Stimulated activated CD4-positive, alpha-beta T cell treated with anti-CD3 and anti-CD28 coated beads, Interleukin-2, amount 100 ng/mL, for 4 hours (primary cell): Measurements from ENCODE around the gene CCDC92.
A peak's percentile ranks its signal among the peaks of the same experiment; 100 is the strongest.
"Not testable (repeated sequence)": the region's sequence is repeated elsewhere in the genome, so short reads cannot be mapped to it uniquely, and the experiment has no call there.

Experiments used
- DNase-seq: peaks from one replicate; pipeline ENCODE4 v3.0.0-alpha.2; 2020; ENCODE audit warnings: low read depth

CCDC92 gene

GRCh38 chr12:123948796-123949769 is 23.5 kb downstream of the CCDC92 start:
- DNase-seq: no peak

GRCh38 chr12:123948401-123948795 is 24.2 kb downstream of the CCDC92 start:
- DNase-seq: no peak

DNA sequence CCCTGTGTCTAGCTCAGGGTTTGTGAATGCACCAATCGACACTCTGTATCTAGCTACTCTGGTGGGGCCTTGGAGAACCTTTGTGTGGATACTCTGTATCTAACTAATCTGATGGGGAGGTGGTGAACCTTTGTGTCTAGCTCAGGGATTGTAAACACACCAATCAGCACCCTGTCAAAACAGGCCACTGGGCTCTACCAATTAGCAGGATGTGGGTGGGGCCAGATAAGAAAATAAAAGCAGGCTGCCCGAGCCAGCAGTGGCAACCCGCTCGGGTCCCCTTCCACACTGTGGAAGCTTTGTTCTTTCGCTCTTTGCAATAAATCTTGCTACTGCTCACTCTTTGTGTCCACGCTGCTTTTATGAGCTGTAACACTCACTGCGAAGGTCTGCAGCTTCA is 25.1 kb downstream of the CCDC92 start:
- DNase-seq: not testable (repeated sequence)

GRCh38 chr12:123946516-123947505 is 25.8 kb downstream of the CCDC92 start:
- not testable (repeated sequence) for DNase-seq

- DNase-seq: no peak
Measured at GRCh38 chr12:123946152-123946515, 26.5 kb downstream of the CCDC92 start.

DNA sequence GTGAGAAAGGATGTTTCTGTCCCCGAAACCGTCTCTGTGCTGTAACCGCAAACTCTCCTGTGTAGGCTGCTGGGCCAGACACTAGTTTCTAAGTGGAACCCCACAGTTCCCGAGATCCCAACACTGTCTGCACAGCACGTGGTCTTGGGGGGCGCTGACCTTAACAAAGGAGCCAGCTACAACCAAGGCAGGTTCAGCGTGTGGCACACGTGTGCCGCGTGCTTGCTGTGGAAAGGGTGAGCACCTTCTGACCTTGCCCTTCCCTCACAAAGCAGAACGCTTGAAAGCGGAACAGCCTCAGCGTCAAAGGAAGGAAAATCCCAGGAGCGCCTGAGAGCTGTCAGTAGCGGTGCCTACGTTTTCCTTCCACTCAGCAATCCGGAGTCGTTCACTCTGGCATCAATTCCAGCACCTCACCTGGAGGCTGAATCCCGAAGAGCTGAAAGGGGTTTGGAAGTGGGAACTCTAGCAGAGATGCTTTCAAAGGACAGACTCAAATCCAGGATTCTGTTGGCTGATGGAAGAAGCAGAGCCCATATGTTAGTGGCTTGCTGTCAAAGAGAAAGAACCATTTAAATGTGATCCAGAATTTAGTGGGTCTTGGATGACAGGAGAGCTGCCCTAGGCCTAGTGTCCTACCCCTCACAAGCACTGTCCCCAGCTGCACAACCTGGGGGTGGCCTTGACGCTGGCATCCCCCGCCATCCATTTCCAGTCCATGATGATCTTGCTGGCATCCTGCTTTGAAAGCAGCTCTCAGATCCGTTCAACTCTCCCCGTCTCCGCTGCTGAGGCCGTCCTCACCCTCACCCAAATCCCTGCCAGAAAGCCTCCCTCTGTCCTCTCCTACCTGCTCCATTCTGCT is 27.1 kb downstream of the CCDC92 start:
- DNase-seq: no peak

- no peak for DNase-seq
Measured at GRCh38 chr12:123944696-123945095, 27.9 kb downstream of the CCDC92 start.

GRCh38 chr12:123943816-123944215 is 28.8 kb downstream of the CCDC92 start:
- DNase-seq: no peak

GRCh38 chr12:123942911-123943648 is 29.6 kb downstream of the CCDC92 start:
- DNase-seq: no peak

- DNase-seq: no peak
Measured at GRCh38 chr12:123942238-123942653, 30.4 kb downstream of the CCDC92 start.

- DNase-seq: no peak
Measured at GRCh38 chr12:123941624-123942237, 30.9 kb downstream of the CCDC92 start.

- DNase-seq: no peak
Measured at GRCh38 chr12:123941000-123941399, 31.6 kb downstream of the CCDC92 start.

DNA sequence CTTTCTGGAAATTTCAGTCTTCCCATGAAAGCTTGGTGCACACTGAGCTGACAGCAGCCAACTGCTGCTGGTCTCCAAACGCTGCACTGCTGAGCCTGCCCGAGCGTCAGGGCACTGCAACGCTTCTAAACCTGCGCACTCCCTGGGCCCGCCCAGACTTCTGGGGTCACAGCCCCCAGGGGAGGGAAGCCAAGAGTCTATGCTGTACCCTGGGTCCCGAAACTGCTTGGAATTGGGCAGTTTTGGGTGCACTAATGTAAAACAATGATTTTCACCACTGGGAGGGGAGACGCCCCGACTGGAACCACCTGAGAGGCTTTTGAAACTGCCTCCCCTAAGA is 32.0 kb downstream of the CCDC92 start:
- no peak for DNase-seq

DNA sequence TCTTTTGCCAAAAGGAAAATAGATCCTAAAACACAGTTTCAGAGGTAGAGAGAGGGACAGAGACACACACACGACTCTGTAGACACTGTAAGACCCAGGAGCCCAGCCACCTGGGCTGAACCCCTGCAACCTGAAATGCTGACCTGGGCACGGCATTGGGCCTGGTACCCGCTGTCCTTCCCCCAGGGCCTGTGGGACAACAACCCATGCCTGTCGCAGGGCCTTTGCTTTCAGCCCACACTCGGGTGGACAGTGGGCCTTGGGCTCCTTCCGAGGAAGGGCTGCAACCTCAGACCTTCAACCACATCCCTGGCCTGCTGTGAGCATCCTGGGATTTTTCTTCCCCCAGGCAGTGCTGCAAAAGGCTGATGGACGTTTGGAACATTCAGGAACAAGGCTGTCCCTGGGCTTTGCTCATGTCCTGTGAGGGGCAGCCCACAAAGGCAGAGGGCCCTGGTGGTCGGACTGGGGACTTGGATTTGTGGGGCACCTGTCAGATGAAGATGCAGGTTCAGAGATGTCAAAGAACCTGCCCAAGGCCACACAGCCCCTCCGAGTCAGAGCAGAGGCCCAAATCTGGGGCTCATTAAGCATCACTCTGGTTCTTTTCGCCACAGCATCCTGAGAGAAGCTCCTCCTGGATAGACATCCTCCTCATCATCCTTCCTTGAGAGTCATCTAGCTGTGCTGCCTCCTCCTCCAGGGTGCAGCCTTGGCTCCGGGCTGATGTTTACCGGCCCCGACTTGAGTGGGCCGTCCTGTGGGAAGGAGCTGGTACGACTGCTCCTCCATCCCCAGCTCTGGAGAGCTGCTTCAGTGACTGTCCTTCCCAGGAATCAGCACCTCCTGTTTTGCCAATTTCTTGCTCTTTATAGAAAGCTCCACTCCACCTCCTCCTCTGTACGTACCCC is 32.7 kb downstream of the CCDC92 start:
- no peak for DNase-seq

- no peak for DNase-seq
Measured at GRCh38 chr12:123938679-123939480, 33.8 kb downstream of the CCDC92 start.

DNA sequence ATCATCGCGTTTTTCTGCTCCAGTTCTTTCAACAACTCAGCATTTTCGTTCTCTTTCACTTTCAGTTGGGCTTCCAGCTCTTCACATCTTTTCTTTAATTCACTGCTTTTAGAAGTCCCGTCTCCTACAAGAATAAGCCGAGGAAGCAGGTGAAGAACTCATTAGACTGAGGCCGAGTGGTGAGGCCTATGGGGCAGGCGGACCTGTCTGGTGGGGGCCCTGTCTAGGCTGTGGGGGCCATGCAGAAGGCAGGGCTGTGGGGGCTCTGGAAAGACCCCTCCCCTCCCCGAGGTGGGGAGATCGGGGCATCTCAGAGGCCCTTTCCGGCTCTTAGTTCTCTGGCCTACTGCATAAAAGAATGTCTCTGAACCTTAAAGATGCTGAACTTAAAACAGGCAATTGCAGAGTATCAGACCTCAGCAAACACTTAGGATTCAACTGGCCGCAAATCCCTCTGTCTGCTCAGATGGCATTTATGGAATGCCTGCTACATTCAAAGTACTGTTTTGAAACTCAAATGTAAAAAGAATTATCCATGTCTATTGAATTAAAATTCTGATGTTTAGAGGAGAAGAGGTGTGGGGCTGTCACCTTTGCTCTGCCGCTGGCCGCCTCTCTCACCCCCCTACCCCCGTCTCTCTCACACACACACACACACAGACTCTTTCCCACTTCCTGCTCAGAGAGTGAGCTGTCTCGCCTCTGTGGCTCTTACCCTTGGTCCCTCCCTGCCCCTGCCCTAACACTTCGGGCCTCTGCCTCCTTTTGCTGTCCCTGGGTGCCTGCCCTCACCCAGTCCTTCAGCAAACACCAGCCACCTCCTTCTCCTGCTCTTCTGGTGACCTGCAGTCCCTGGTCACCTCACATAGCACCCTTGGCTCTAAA is 34.7 kb downstream of the CCDC92 start:
- peak; percentile 24 for DNase-seq

DNA sequence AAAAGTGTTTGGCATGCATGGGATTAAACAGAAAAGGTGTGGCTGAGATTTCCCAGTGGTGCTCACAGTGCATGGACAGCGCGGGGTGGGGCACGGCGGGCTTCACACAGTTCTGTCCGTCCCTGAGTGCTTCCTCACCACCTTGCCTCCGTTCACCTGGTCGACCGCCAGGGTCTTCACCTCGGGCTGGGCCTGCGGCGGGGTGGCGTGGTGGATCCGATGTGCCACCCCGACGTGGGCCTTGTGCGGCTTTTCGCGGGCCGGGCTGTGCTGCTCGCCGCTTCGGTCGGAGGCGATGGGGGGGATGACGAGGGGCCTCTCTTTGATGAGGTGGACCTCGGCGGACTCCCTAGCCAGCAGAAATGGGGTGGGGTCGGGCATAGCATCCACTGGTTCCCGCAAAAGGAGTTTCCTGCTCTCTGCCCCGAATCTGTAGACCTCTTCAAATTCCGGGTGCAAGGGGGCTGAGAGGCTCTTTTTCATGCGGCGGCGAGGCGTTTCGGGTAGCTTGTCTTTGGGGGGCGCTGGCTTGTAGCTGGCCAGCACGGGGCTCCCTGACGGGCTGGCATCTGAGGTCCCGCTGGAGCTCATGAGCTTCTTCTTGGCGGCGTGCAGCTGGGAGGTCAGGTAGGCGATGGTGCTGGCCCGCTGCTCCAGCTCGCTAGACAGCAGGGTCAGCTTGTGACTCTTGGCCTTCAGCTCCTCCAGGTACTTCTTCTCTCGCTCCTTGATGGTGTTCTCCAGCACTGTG is 35.5 kb downstream of the CCDC92 start:
- no peak for DNase-seq
